ENCODE data around the gene KIF11. TPM values are rescaled to one million over a fixed set of nuclear protein-coding genes. Genes with fewer than 3 reads are reported as not detected.

Gene KIF11
- total and polyA plus RNA-seq, 2 of the 13 experiments (the other 11 are each of a cell fraction or from before 2014, with no cell fraction given): 8.7 to 38.4 TPM

- no peak for TF ChIP-seq HMGA1 (CRISPR knock-in tag; conservative IDR thresholded peaks at IDR 0.05)
- TF ChIP-seq ZNF253 (CRISPR knock-in tag; IDR thresholded peaks at IDR 0.05; ENCODE audit: borderline replicate concordance): 0 out of 2 replicates have a peak, but pooled peaks have one; percentile 71
- TF ChIP-seq, protein P1, sequence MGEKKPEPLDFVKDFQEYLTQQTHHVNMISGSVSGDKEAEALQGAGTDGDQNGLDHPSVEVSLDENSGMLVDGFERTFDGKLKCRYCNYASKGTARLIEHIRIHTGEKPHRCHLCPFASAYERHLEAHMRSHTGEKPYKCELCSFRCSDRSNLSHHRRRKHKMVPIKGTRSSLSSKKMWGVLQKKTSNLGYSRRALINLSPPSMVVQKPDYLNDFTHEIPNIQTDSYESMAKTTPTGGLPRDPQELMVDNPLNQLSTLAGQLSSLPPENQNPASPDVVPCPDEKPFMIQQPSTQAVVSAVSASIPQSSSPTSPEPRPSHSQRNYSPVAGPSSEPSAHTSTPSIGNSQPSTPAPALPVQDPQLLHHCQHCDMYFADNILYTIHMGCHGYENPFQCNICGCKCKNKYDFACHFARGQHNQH (CRISPR knock-in tag; IDR thresholded peaks at IDR 0.05): peak; percentile 30; the same call in 1 of the 2 replicates
- TF ChIP-seq ZFP90 (CRISPR knock-in tag; IDR thresholded peaks at IDR 0.05; ENCODE audit: borderline replicate concordance): peak; percentile 67; the same call in 1 of the 2 replicates
- no peak for TF ChIP-seq ZNF720 (CRISPR knock-in tag; IDR thresholded peaks at IDR 0.05)
- TF ChIP-seq, protein P2, sequence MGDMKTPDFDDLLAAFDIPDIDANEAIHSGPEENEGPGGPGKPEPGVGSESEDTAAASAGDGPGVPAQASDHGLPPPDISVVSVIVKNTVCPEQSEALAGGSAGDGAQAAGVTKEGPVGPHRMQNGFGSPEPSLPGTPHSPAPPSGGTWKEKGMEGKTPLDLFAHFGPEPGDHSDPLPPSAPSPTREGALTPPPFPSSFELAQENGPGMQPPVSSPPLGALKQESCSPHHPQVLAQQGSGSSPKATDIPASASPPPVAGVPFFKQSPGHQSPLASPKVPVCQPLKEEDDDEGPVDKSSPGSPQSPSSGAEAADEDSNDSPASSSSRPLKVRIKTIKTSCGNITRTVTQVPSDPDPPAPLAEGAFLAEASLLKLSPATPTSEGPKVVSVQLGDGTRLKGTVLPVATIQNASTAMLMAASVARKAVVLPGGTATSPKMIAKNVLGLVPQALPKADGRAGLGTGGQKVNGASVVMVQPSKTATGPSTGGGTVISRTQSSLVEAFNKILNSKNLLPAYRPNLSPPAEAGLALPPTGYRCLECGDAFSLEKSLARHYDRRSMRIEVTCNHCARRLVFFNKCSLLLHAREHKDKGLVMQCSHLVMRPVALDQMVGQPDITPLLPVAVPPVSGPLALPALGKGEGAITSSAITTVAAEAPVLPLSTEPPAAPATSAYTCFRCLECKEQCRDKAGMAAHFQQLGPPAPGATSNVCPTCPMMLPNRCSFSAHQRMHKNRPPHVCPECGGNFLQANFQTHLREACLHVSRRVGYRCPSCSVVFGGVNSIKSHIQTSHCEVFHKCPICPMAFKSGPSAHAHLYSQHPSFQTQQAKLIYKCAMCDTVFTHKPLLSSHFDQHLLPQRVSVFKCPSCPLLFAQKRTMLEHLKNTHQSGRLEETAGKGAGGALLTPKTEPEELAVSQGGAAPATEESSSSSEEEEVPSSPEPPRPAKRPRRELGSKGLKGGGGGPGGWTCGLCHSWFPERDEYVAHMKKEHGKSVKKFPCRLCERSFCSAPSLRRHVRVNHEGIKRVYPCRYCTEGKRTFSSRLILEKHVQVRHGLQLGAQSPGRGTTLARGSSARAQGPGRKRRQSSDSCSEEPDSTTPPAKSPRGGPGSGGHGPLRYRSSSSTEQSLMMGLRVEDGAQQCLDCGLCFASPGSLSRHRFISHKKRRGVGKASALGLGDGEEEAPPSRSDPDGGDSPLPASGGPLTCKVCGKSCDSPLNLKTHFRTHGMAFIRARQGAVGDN (CRISPR knock-in tag; IDR thresholded peaks at IDR 0.05): peak; percentile 81
- TF ChIP-seq NKX3-1 (CRISPR knock-in tag; IDR thresholded peaks at IDR 0.05): peak; percentile 47; the same call in 1 of the 2 replicates
- TF ChIP-seq, protein P3, sequence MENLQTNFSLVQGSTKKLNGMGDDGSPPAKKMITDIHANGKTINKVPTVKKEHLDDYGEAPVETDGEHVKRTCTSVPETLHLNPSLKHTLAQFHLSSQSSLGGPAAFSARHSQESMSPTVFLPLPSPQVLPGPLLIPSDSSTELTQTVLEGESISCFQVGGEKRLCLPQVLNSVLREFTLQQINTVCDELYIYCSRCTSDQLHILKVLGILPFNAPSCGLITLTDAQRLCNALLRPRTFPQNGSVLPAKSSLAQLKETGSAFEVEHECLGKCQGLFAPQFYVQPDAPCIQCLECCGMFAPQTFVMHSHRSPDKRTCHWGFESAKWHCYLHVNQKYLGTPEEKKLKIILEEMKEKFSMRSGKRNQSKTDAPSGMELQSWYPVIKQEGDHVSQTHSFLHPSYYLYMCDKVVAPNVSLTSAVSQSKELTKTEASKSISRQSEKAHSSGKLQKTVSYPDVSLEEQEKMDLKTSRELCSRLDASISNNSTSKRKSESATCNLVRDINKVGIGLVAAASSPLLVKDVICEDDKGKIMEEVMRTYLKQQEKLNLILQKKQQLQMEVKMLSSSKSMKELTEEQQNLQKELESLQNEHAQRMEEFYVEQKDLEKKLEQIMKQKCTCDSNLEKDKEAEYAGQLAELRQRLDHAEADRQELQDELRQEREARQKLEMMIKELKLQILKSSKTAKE (CRISPR knock-in tag; IDR thresholded peaks at IDR 0.05; ENCODE audit: borderline replicate concordance): no peak
- peak; percentile 91 for TF ChIP-seq GMEB1 (CRISPR knock-in tag; IDR thresholded peaks at IDR 0.05; ENCODE audit: borderline replicate concordance)
- no peak for TF ChIP-seq KDM3A (CRISPR knock-in tag; IDR thresholded peaks at IDR 0.05; ENCODE audit: low read depth)
- TF ChIP-seq, protein P4, sequence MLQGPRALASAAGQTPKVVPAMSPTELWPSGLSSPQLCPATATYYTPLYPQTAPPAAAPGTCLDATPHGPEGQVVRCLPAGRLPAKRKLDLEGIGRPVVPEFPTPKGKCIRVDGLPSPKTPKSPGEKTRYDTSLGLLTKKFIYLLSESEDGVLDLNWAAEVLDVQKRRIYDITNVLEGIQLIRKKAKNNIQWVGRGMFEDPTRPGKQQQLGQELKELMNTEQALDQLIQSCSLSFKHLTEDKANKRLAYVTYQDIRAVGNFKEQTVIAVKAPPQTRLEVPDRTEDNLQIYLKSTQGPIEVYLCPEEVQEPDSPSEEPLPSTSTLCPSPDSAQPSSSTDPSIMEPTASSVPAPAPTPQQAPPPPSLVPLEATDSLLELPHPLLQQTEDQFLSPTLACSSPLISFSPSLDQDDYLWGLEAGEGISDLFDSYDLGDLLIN (CRISPR knock-in tag; IDR thresholded peaks at IDR 0.05; ENCODE audit: borderline replicate concordance): peak; percentile 95; the same call in 1 of the 2 replicates
- no peak for TF ChIP-seq ZBTB37 (CRISPR knock-in tag; IDR thresholded peaks at IDR 0.05)
- TF ChIP-seq ATF7 (IDR thresholded peaks at IDR 0.05): no peak
- TF ChIP-seq ATF7 (CRISPR knock-in tag; IDR thresholded peaks at IDR 0.05): no peak
- 0 out of 2 replicates have a peak, but pooled peaks have one; percentile 14 for TF ChIP-seq SMAD3 (CRISPR knock-in tag; IDR thresholded peaks at IDR 0.05)
- no peak for TF ChIP-seq ZNF510 (CRISPR knock-in tag; IDR thresholded peaks at IDR 0.05; ENCODE audit: low read depth)
These were observed at the start of gene KIF11 (continued) for GRCh38 chr10:92592761-92593618.

Measured in HepG2 (cell line).